Right lobe of liver (tissue), 6 donors: Measurements from ENCODE around the gene RNF111. TPM values are rescaled to one million over a fixed set of nuclear protein-coding genes. Genes with fewer than 3 reads are reported as not detected.

Experiments used
- ATAC-seq, 4 donors: fragments of 200-7000 bp; cut with Tn5 transposase; one replicate each; pipeline ENCODE4 v1.9.1; 2020; ENCODE audit warnings: mild to moderate bottlenecking in 4 of 4, moderate library complexity in 4 of 4
- DNase-seq, 3 donors: peaks; one replicate each; pipeline ENCODE4 v3.0.0-alpha.2; 2020
- H3K27ac ChIP-seq, 3 donors: fragments of 200-600 bp; one replicate each; pipeline ENCODE4 v1.8.0; 2022
- H3K27me3 ChIP-seq, 2 donors: fragments of 200-600 bp; one replicate each; pipeline ENCODE4 v1.8.0; 2022
- H3K36me3 ChIP-seq, 4 donors: fragments of 200-600 bp; sonication (generic) in 1 of 4; one replicate each; pipeline versions ENCODE4 v1.5.1 to v1.8.0; 2017 to 2022; ENCODE audit warnings: control low read depth in 1 of 4
- H3K4me1 ChIP-seq, 4 donors: fragments of 200-600 bp; sonication (generic) in 1 of 4; one replicate each; pipeline versions ENCODE4 v1.5.1 to v1.8.0; 2017 to 2022; ENCODE audit warnings: control low read depth in 1 of 4
- H3K4me3 ChIP-seq, 3 donors: fragments of 200-600 bp; one replicate each; pipeline ENCODE4 v1.8.0; 2022
- H3K9me3 ChIP-seq, 4 donors: fragments of 200-600 bp; sonication (generic) in 1 of 4; one replicate each; pipeline versions ENCODE4 v1.5.1 to v1.8.0; 2017 to 2022; ENCODE audit warnings: control low read depth in 1 of 4
- CTCF ChIP-seq, 4 donors: fragments of 200-600 bp in 3 of 4; fragments of 450-650 bp in 1 of 4; IDR thresholded peaks; one replicate each; pipeline versions ENCODE4 v1.5.1 to v1.8.0; 2016 to 2022; ENCODE audit warnings: antibody characterized with exemption in 4 of 4, mild to moderate bottlenecking in 2 of 4
- POLR2A ChIP-seq: fragments of 450-650 bp; IDR thresholded peaks from one replicate; pipeline ENCODE4 v1.6.1; 2017; ENCODE audit warnings: antibody characterized with exemption, mild to moderate bottlenecking
- WGBS: methylation state at CpG from one replicate; pipeline ENCODE4 v1.1.6; 2018; ENCODE audit warnings: low coverage, low lambda C conversion rate; ENCODE audit not compliant: insufficient coverage; ENCODE audit errors: missing lambda C conversion rate; 5-methylcytosine and 5-hydroxymethylcytosine counted together
- intact Hi-C, 2 donors: fragments of 100-400 bp; cut with DNase I; formaldehyde crosslinking; loops; one replicate each; pipeline versions ENCODE4 v1.11.2 to v1.14.1; 2022
- total RNA-seq, 6 experiments: library from RNA; depleted of rRNA in 2 of 6; stranded (reverse); fragments of >200 nt in 2 of 6; fragmentation: NEBNext Ultra II Directional in 3 of 6; extraction: Animal tissue kit (Norgen Biotek cat#: 25700) in 3 of 6; gene quantifications; one replicate each; pipeline versions ENCODE4 v1.1.0 to v1.2.4, GENCODE V29; 2016 to 2023
- donor health status: DM: no; HTN: yes; CAD: no.
- donor health status: DM: no; HTN: no; CAD: no.
- donor health status: DM: no; HTN: no; CAD: no.
- donor health status: DM: no; HTN: yes; CAD: no.
- donor health status: DM: no; HTN: yes; CAD: no.

The RNF111 gene
- total RNA-seq, 6 experiments from 2014 or later = 7.3 to 19.1 (median 13.4) TPM

- Histone ChIP-seq H3K36me3 (no peaks in the 10 kb centered on the region), H3K27ac (no peak overlapping the region), H3K9me3 (no peaks in the 10 kb centered on the region), H3K4me1 (no peaks in the 10 kb centered on the region), H3K4me3 (no peak overlapping the region), H3K27me3 (no peaks in the 10 kb centered on the region)
- ATAC-seq = peak; percentile 89 to 95 (median 90)
- intact Hi-C loops = no loop called here
- 4% methylated on average over 5 of the region's 8 CpGs for WGBS
- DNase-seq = peak in 1 of 3 donors; percentile 54
- TF ChIP-seq POLR2A (no peak), CTCF (IDR thresholded peaks at IDR 0.05) (peak; percentile 70 to 84 (median 78))
These were observed 30.1 kb upstream of the RNF111 start for GRCh38 chr15:58957101-58957973.

- WGBS = 85% methylated on average over 4 of the region's 4 CpGs
- no peaks in the 10 kb centered on the region for H3K36me3 ChIP-seq
- no peaks in the 10 kb centered on the region for H3K9me3 ChIP-seq
- H3K27ac ChIP-seq = no peak overlapping the region
- H3K4me3 ChIP-seq = no peak overlapping the region
- DNase-seq (no peak), ATAC-seq (no peak)
- no peaks in the 10 kb centered on the region for H3K4me1 ChIP-seq
- no peak for TF ChIP-seq CTCF (IDR thresholded peaks at IDR 0.05)
- TF ChIP-seq POLR2A = no peak
- intact Hi-C loops = no loop called here
- no peaks in the 10 kb centered on the region for H3K27me3 ChIP-seq
These were observed 28.7 kb upstream of the RNF111 start for GRCh38 chr15:58958811-58959210.

- DNase-seq = no peak
- Histone ChIP-seq H3K27me3 (no peaks in the 10 kb centered on the region), H3K36me3 (no peaks in the 10 kb centered on the region), H3K9me3 (no peaks in the 10 kb centered on the region), H3K4me1 (no peaks in the 10 kb centered on the region), H3K27ac (no peak overlapping the region), H3K4me3 (no peak overlapping the region)
- WGBS = 100% methylated on average over 1 of the region's 1 CpG
- no peak for ATAC-seq
- no peak for TF ChIP-seq CTCF (IDR thresholded peaks at IDR 0.05)
- no peak for TF ChIP-seq POLR2A
- intact Hi-C loops = no loop called here
These were observed 25.3 kb upstream of the RNF111 start for GRCh38 chr15:58962136-58962535.

GRCh38 chr15:58962662-58963565, 24.5 kb upstream of the RNF111 start:
- Histone ChIP-seq H3K4me1 (no peaks in the 10 kb centered on the region), H3K9me3 (no peaks in the 10 kb centered on the region), H3K36me3 (no peaks in the 10 kb centered on the region), H3K27ac (no peak overlapping the region), H3K4me3 (no peak overlapping the region), H3K27me3 (no peaks in the 10 kb centered on the region)
- no peak for DNase-seq
- intact Hi-C loops = no loop called here
- ATAC-seq = no peak
- no peak for TF ChIP-seq CTCF (IDR thresholded peaks at IDR 0.05)
- no peak for TF ChIP-seq POLR2A
- WGBS = 90% methylated on average over 8 of the region's 8 CpGs
